GM12801 (cell line): ENCODE measurements around the gene FA2H.

Experiments
- CTCF ChIP-seq: IDR thresholded peaks from one replicate; pipeline ENCODE4 v1.5.1; 2011; ENCODE audit warnings: control low read depth; ENCODE audit not compliant: insufficient read length; ENCODE audit errors: extremely low read depth

Gene FA2H

GRCh38 chr16:74724820-74725549 is 49.6 kb downstream of the FA2H start:
- TF ChIP-seq CTCF: no peak

- TF ChIP-seq CTCF: no peak
Measured at GRCh38 chr16:74723256-74723655, 51.4 kb downstream of the FA2H start.

GRCh38 chr16:74721716-74722115 is 52.9 kb downstream of the FA2H start:
- TF ChIP-seq CTCF: no peak

- no peak for TF ChIP-seq CTCF
Measured at GRCh38 chr16:74720579-74720978, 54.0 kb downstream of the FA2H start.

GRCh38 chr16:74718741-74719610 is 55.6 kb downstream of the FA2H start:
- no peak for TF ChIP-seq CTCF

GRCh38 chr16:74718140-74718539 is 56.5 kb downstream of the FA2H start:
- TF ChIP-seq CTCF: no peak

GRCh38 chr16:74717367-74717766 is 57.3 kb downstream of the FA2H start:
- no peak for TF ChIP-seq CTCF
